WTC11 (cell line): ENCODE results near the gene JAKMIP3. TPM values are rescaled to one million over a fixed set of nuclear protein-coding genes. Genes with fewer than 3 reads are reported as not detected.
A peak's percentile ranks its signal among the peaks of the same experiment; 100 is the strongest.

Experiments used
- ATAC-seq: fragments of 200-7000 bp; cut with Tn5 transposase; 2 replicates; pipeline ENCODE4 v1.10.0; 2021; ENCODE audit warnings: mild to moderate bottlenecking, moderate library complexity
- CTCF ChIA-PET: fragments of 300-600 bp; sonication (Branson Sonifier 250); formaldehyde crosslinking; loops from one replicate; lab custom pipeline; 2021; ENCODE audit warnings: antibody characterized with exemption; lab: Charles Lee
- POLR2A ChIA-PET: fragments of 350-600 bp; sonication (Branson Sonifier 250); formaldehyde crosslinking; loops from one replicate; lab custom pipeline; 2021; ENCODE audit warnings: antibody characterized with exemption; lab: Charles Lee
- DNase-seq: peaks from one replicate; pipeline ENCODE4 v3.0.0; 2021; ENCODE audit warnings: low spot score
- H3K27ac Mint-ChIP-seq: 2 replicates; pipeline ENCODE4 v1.8.0; 2021; ENCODE audit warnings: mixed read lengths
- H3K27me3 Mint-ChIP-seq: 2 replicates; pipeline ENCODE4 v1.8.0; 2021; ENCODE audit warnings: low read depth, mild to moderate bottlenecking, moderate library complexity, mixed read lengths
- H3K36me3 Mint-ChIP-seq: 2 replicates; pipeline ENCODE4 v1.8.0; 2021; ENCODE audit warnings: mixed read lengths
- H3K4me1 Mint-ChIP-seq: 2 replicates; pipeline ENCODE4 v1.8.0; 2022; ENCODE audit warnings: mixed read lengths
- H3K4me3 Mint-ChIP-seq: 2 replicates; pipeline ENCODE4 v1.8.0; 2021; ENCODE audit warnings: mild to moderate bottlenecking, moderate library complexity, mixed read lengths
- H3K9me3 Mint-ChIP-seq: 2 replicates; pipeline ENCODE4 v1.8.0; 2021; ENCODE audit warnings: mixed read lengths
- ESRRA ChIP-seq: sonication (generic); formaldehyde crosslinking; IDR thresholded peaks from 2 replicates; pipeline ENCODE4 v1.8.1; 2022; ENCODE audit warnings: mild to moderate bottlenecking, missing genetic modification reagents, borderline replicate concordance
- ETV6 ChIP-seq: sonication (generic); formaldehyde crosslinking; IDR thresholded peaks from 2 replicates; pipeline ENCODE4 v1.8.1; 2022; ENCODE audit warnings: mild to moderate bottlenecking, missing genetic modification reagents
- JUN ChIP-seq: sonication (generic); formaldehyde crosslinking; IDR thresholded peaks from 2 replicates; pipeline ENCODE4 v1.8.0; 2023; ENCODE audit warnings: mild to moderate bottlenecking, missing genetic modification reagents
- KAT7 ChIP-seq: sonication (generic); formaldehyde crosslinking; IDR thresholded peaks from 2 replicates; pipeline ENCODE4 v1.8.1; 2023; ENCODE audit warnings: missing genetic modification reagents, mild to moderate bottlenecking, borderline replicate concordance
- NFE2L1 ChIP-seq: sonication (generic); formaldehyde crosslinking; IDR thresholded peaks from 2 replicates; pipeline ENCODE4 v1.8.1; 2023; ENCODE audit warnings: missing genetic modification reagents
- TCF7 ChIP-seq: sonication (generic); formaldehyde crosslinking; IDR thresholded peaks from 2 replicates; pipeline ENCODE4 v1.8.0; 2022; ENCODE audit warnings: mild to moderate bottlenecking, low read depth, missing genetic modification reagents, moderate library complexity
- TP53 ChIP-seq: sonication (generic); formaldehyde crosslinking; IDR thresholded peaks from 2 replicates; pipeline ENCODE4 v1.8.1; 2023; ENCODE audit warnings: mild to moderate bottlenecking, missing genetic modification reagents
- ZNF121 ChIP-seq: sonication (generic); formaldehyde crosslinking; IDR thresholded peaks from 2 replicates; pipeline ENCODE4 v1.8.0; 2023; ENCODE audit warnings: missing genetic modification reagents
- ZNF232 ChIP-seq: sonication (generic); formaldehyde crosslinking; IDR thresholded peaks from 2 replicates; pipeline ENCODE4 v1.8.0; 2022; ENCODE audit warnings: mild to moderate bottlenecking, missing genetic modification reagents
- ZNF671 ChIP-seq: fragments of 250-450 bp; sonication (Bioruptor Pico); IDR thresholded peaks from 2 replicates; pipeline ENCODE4 v1.8.0; 2021; ENCODE audit warnings: mild to moderate bottlenecking
- total RNA-seq: library from RNA; stranded (reverse); gene quantifications from 3 replicates; pipeline ENCODE4 v1.2.3, GENCODE V29; 2021
- TF ChIP-seq, protein P1 (sequence below): fragments of 250-450 bp; sonication (Bioruptor Pico); IDR thresholded peaks from 2 replicates; pipeline ENCODE4 v1.9.0; 2021; ENCODE audit warnings: moderate library complexity, mild to moderate bottlenecking, inconsistent platforms, borderline replicate concordance
- TF ChIP-seq, protein P2 (sequence below): sonication (generic); formaldehyde crosslinking; IDR thresholded peaks from 2 replicates; pipeline ENCODE4 v1.8.0; 2022; ENCODE audit warnings: missing genetic modification reagents
- TF ChIP-seq, protein P3 (sequence below): sonication (generic); formaldehyde crosslinking; IDR thresholded peaks from 2 replicates; pipeline ENCODE4 v1.8.1; 2022; ENCODE audit warnings: low read depth, missing genetic modification reagents, borderline replicate concordance
- TF ChIP-seq, protein P4 (sequence below): fragments of 250-450 bp; sonication (Bioruptor Pico); IDR thresholded peaks from 2 replicates; pipeline ENCODE4 v1.9.0; 2021; ENCODE audit warnings: mild to moderate bottlenecking, borderline replicate concordance
- TF ChIP-seq, protein P5 (sequence below): sonication (generic); formaldehyde crosslinking; IDR thresholded peaks from 2 replicates; pipeline ENCODE4 v1.8.1; 2023; ENCODE audit warnings: mild to moderate bottlenecking, missing genetic modification reagents
- TF ChIP-seq, protein P6 (sequence below): fragments of 250-450 bp; sonication (Bioruptor Pico); IDR thresholded peaks from 2 replicates; pipeline ENCODE4 v1.9.0; 2021; ENCODE audit warnings: mild to moderate bottlenecking

Gene JAKMIP3
- total RNA-seq, 1 experiment from 2014 or later, result 1.7 TPM

DNA sequence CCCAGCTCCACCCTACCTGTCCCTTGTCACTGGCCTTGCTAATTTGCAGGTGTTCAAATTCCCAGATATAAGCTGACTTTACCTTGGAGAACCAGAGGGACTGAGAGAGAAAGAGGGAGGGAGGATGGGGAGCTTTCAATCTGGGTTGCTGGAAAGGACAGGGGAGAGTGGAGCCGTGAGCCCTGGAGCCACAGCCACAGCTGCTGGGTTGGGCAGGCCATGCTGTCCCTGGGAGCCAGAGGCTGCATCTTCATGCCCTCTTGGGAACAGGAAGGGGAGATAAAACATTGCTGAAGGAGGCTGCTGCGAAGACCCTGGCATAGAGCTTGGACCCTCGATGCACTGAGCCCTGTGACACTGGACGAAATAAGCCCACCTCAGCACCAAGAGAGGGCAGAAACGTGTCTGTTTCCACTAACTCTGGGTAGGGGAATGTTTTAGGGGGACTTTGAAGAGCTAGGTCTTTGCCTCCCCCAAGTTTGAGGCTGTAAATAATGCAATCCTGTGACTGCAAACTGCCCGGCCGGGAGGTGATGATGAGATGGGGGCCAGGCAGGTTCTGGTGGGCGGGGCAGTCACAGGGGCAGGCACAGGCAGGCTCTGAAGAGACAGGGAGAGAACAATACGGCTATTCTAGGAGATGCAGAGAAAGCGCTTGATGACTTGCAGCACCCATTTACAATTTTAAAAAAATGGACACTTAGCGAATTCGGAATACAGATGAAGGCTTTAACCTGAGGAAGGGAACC, 5.8 kb upstream of the JAKMIP3 start:
- H3K4me1 Mint-ChIP-seq, result peaks cover 10% of the 10 kb centered on the region
- ATAC-seq (no peak; the same call in 1 of the 2 replicates), DNase-seq (no peak)
- peaks cover 10% of the 10 kb centered on the region for H3K9me3 Mint-ChIP-seq
- peaks cover 6% of the 10 kb centered on the region for H3K36me3 Mint-ChIP-seq
- H3K4me3 Mint-ChIP-seq, result no peak overlapping the region
- ChIA-PET CTCF (interaction anchor here (0.7 to 1.6 kb wide), 3 partner anchors 37 to 83 kb away, joined by 3 to 4 read pairs (median 3); no protein-coding TSS in a partner anchor), POLR2A (no interaction called here)
- peak overlapping the region; percentile 35; the same call in 1 of the 2 replicates for H3K27ac Mint-ChIP-seq
- no peaks in the 10 kb centered on the region for H3K27me3 Mint-ChIP-seq
- no peak for TF ChIP-seq ZNF671 (CRISPR knock-in tag)
- TF ChIP-seq JUN (CRISPR knock-in tag), result no peak
- TF ChIP-seq TP53 (CRISPR knock-in tag), result no peak
- TF ChIP-seq, protein P1, sequence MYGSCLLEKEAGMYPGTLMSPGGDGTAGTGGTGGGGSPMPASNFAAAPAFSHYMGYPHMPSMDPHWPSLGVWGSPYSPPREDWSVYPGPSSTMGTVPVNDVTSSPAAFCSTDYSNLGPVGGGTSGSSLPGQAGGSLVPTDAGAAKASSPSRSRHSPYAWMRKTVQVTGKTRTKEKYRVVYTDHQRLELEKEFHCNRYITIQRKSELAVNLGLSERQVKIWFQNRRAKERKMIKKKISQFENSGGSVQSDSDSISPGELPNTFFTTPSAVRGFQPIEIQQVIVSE (CRISPR knock-in tag), result no peak
- no peak for TF ChIP-seq NFE2L1 (CRISPR knock-in tag)
- TF ChIP-seq, protein P2, sequence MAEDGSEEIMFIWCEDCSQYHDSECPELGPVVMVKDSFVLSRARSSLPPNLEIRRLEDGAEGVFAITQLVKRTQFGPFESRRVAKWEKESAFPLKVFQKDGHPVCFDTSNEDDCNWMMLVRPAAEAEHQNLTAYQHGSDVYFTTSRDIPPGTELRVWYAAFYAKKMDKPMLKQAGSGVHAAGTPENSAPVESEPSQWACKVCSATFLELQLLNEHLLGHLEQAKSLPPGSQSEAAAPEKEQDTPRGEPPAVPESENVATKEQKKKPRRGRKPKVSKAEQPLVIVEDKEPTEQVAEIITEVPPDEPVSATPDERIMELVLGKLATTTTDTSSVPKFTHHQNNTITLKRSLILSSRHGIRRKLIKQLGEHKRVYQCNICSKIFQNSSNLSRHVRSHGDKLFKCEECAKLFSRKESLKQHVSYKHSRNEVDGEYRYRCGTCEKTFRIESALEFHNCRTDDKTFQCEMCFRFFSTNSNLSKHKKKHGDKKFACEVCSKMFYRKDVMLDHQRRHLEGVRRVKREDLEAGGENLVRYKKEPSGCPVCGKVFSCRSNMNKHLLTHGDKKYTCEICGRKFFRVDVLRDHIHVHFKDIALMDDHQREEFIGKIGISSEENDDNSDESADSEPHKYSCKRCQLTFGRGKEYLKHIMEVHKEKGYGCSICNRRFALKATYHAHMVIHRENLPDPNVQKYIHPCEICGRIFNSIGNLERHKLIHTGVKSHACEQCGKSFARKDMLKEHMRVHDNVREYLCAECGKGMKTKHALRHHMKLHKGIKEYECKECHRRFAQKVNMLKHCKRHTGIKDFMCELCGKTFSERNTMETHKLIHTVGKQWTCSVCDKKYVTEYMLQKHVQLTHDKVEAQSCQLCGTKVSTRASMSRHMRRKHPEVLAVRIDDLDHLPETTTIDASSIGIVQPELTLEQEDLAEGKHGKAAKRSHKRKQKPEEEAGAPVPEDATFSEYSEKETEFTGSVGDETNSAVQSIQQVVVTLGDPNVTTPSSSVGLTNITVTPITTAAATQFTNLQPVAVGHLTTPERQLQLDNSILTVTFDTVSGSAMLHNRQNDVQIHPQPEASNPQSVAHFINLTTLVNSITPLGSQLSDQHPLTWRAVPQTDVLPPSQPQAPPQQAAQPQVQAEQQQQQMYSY (CRISPR knock-in tag), result no peak
- TF ChIP-seq, protein P3, sequence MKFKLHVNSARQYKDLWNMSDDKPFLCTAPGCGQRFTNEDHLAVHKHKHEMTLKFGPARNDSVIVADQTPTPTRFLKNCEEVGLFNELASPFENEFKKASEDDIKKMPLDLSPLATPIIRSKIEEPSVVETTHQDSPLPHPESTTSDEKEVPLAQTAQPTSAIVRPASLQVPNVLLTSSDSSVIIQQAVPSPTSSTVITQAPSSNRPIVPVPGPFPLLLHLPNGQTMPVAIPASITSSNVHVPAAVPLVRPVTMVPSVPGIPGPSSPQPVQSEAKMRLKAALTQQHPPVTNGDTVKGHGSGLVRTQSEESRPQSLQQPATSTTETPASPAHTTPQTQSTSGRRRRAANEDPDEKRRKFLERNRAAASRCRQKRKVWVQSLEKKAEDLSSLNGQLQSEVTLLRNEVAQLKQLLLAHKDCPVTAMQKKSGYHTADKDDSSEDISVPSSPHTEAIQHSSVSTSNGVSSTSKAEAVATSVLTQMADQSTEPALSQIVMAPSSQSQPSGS (CRISPR knock-in tag), result no peak
- TF ChIP-seq, protein P4, sequence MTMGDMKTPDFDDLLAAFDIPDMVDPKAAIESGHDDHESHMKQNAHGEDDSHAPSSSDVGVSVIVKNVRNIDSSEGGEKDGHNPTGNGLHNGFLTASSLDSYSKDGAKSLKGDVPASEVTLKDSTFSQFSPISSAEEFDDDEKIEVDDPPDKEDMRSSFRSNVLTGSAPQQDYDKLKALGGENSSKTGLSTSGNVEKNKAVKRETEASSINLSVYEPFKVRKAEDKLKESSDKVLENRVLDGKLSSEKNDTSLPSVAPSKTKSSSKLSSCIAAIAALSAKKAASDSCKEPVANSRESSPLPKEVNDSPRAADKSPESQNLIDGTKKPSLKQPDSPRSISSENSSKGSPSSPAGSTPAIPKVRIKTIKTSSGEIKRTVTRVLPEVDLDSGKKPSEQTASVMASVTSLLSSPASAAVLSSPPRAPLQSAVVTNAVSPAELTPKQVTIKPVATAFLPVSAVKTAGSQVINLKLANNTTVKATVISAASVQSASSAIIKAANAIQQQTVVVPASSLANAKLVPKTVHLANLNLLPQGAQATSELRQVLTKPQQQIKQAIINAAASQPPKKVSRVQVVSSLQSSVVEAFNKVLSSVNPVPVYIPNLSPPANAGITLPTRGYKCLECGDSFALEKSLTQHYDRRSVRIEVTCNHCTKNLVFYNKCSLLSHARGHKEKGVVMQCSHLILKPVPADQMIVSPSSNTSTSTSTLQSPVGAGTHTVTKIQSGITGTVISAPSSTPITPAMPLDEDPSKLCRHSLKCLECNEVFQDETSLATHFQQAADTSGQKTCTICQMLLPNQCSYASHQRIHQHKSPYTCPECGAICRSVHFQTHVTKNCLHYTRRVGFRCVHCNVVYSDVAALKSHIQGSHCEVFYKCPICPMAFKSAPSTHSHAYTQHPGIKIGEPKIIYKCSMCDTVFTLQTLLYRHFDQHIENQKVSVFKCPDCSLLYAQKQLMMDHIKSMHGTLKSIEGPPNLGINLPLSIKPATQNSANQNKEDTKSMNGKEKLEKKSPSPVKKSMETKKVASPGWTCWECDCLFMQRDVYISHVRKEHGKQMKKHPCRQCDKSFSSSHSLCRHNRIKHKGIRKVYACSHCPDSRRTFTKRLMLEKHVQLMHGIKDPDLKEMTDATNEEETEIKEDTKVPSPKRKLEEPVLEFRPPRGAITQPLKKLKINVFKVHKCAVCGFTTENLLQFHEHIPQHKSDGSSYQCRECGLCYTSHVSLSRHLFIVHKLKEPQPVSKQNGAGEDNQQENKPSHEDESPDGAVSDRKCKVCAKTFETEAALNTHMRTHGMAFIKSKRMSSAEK (CRISPR knock-in tag), result no peak
- no peak for TF ChIP-seq ZNF232 (CRISPR knock-in tag)
- TF ChIP-seq ZNF121 (CRISPR knock-in tag), result no peak
- TF ChIP-seq TCF7, result no peak
- TF ChIP-seq ETV6 (CRISPR knock-in tag), result no peak
- TF ChIP-seq, protein P5, sequence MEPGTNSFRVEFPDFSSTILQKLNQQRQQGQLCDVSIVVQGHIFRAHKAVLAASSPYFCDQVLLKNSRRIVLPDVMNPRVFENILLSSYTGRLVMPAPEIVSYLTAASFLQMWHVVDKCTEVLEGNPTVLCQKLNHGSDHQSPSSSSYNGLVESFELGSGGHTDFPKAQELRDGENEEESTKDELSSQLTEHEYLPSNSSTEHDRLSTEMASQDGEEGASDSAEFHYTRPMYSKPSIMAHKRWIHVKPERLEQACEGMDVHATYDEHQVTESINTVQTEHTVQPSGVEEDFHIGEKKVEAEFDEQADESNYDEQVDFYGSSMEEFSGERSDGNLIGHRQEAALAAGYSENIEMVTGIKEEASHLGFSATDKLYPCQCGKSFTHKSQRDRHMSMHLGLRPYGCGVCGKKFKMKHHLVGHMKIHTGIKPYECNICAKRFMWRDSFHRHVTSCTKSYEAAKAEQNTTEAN (CRISPR knock-in tag), result no peak
- TF ChIP-seq ESRRA (CRISPR knock-in tag), result no peak
- TF ChIP-seq, protein P6, sequence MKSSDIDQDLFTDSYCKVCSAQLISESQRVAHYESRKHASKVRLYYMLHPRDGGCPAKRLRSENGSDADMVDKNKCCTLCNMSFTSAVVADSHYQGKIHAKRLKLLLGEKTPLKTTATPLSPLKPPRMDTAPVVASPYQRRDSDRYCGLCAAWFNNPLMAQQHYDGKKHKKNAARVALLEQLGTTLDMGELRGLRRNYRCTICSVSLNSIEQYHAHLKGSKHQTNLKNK (CRISPR knock-in tag), result no peak
- TF ChIP-seq KAT7 (CRISPR knock-in tag), result no peak
